Neural progenitor cell (in vitro differentiated cells): ENCODE results near the gene ADAMTS12.

Source experiments
- EZH2 ChIP-seq: fragments of 200-600 bp; sonication (generic); IDR thresholded peaks from 2 replicates; pipeline ENCODE4 v1.6.1; 2017; ENCODE audit warnings: antibody characterized with exemption, mild to moderate bottlenecking, moderate library complexity
- EZH2phosphoT487 ChIP-seq: fragments of 200-600 bp; sonication (generic); IDR thresholded peaks from 2 replicates; pipeline ENCODE4 v1.6.1; 2017; ENCODE audit warnings: antibody characterized with exemption
- TF ChIP-seq, protein P1 (sequence below): fragments of 200-600 bp; sonication (generic); IDR thresholded peaks from 2 replicates; pipeline ENCODE4 v1.5.1; 2017; ENCODE audit warnings: antibody characterized with exemption, mild to moderate bottlenecking

- TF ChIP-seq, protein P1, sequence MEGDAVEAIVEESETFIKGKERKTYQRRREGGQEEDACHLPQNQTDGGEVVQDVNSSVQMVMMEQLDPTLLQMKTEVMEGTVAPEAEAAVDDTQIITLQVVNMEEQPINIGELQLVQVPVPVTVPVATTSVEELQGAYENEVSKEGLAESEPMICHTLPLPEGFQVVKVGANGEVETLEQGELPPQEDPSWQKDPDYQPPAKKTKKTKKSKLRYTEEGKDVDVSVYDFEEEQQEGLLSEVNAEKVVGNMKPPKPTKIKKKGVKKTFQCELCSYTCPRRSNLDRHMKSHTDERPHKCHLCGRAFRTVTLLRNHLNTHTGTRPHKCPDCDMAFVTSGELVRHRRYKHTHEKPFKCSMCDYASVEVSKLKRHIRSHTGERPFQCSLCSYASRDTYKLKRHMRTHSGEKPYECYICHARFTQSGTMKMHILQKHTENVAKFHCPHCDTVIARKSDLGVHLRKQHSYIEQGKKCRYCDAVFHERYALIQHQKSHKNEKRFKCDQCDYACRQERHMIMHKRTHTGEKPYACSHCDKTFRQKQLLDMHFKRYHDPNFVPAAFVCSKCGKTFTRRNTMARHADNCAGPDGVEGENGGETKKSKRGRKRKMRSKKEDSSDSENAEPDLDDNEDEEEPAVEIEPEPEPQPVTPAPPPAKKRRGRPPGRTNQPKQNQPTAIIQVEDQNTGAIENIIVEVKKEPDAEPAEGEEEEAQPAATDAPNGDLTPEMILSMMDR = no peak
- no peak for TF ChIP-seq EZH2phosphoT487
- no peak for TF ChIP-seq EZH2
Observed at GRCh38 chr5:33557605-33558004, 334.2 kb downstream of the ADAMTS12 start.
